GM19467 (cell line): ENCODE results near the gene CAPN13.

Source experiments
- ATAC-seq: cut with Tn5 transposase; IDR thresholded peaks from one replicate; pipeline ENCODE4 v1.9.1; 2021; ENCODE audit warnings: mild to moderate bottlenecking, moderate library complexity; ENCODE audit not compliant: unreplicated experiment

Gene CAPN13

DNA sequence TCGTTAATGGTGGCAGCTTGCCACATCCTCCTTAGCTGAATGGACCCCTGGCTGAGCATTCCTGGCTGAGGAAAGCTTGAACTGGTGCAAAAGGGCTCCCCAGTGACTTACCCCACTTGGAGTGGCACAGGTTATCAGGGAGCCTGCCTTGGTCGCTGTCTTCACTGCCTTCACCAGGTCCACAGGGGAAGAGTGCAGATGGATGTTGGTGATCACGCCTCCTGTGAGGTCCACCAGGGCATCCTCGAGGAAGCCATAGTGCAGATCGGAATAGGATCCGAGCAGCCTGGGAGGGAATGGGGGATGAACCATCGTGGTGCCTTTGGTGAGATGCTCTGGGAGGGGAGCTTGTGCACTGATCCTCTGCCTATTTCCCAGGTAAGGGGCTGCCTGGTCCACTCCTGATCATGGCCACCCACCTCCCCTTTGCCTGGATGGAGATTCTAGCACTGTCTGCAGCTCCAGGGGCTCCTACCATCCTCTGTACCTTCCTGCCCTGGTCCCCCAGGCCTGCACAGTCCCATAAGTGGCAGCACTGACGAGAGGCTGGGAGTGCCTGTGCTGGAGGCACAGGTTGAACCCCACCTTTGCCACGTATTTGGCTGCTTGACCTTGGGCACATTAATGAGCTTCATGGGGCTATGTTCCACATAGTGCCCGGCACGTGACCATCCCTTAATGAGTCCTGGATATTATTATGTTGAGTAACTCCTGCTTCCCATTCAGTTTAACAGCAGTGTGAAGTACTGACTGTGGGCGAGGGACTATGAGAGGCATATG, 43.0 kb downstream of the CAPN13 start:
- no peak for ATAC-seq

DNA sequence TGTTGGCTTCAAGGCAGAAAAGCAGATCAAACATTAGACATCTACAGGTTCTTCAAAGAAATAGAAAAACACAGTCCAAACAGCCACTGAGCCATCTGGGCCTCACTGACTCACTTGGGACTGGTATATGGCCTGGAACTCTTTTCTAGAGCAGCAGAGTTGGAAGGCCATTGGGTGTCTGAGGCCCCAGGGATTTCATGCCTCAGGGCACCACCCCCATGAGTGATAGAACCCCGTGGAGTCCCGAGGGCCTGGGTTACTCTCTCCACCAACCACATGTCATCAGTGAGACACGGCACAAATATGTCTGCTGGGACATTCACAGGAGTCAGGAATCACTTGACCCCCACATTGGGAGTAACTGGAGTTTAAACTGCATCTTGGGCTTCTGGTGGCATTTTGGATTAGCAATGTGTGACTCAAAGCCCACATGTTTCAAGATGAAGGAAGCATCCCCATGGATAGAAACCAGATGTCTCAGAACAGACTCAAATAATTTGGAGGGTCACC, 44.0 kb downstream of the CAPN13 start:
- no peak for ATAC-seq

- ATAC-seq, result no peak
Measured at GRCh38 chr2:30761226-30761625, 46.0 kb downstream of the CAPN13 start.

DNA sequence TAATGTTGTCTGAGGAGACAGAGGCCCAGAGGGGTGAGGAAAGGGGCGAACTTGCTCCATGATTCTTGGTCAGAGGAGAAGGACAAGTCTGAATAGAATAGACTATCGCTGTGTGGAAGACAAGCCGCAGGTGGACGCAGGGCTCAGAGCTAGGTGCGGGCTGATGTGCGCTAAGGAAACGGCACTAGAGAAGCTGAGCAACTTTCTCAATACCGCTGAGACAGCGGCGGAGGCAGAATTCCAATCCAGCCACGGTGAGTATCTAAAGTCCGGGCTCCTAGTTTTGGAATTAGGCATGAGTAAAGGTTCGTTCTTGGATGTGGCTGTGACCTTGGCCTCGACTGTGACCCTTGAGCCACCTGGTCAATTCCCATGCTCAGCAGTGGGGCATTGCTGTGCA, 47.8 kb downstream of the CAPN13 start:
- no peak for ATAC-seq

DNA sequence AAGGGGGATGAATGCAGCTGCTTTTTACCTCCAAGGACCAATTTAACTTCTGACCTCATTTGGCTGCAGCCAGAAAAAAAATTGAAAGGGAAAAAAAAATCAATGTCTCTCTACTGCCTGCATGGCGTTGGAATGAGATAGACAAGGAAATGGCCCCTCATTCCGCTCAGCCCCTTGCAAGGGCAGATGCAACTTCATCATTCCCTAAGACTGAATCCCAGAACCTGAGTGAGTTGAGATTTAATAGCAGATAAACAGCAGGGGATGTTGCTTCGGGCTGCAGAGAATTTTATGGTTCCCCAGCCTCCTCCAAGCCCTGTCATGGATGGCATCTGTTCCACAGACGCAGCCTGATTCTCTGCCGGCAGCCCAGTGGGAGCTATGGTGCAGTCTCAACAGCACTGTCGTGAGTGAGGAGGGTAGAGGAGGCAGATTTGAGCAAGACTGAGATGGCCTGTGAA, 49.0 kb downstream of the CAPN13 start:
- no peak for ATAC-seq

DNA sequence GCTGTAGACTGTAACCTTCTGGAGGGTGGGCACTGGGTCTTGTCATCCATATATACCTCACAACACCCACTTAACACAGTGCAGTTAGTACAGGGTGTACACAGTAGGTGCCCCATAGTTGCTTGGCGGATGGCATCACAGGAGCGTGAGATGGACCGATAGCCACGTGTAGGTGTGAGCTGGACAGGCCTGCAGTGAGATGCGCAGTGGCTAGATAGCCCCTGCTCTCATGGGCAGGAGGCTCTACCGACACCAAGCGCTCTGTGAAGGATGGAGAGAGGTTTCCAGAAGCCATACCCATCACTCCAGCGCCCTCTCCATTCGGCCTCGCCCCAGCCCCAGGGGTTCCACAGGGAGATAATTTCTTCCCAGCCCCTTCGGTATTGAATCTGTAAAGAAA, 49.5 kb downstream of the CAPN13 start:
- no peak for ATAC-seq

DNA sequence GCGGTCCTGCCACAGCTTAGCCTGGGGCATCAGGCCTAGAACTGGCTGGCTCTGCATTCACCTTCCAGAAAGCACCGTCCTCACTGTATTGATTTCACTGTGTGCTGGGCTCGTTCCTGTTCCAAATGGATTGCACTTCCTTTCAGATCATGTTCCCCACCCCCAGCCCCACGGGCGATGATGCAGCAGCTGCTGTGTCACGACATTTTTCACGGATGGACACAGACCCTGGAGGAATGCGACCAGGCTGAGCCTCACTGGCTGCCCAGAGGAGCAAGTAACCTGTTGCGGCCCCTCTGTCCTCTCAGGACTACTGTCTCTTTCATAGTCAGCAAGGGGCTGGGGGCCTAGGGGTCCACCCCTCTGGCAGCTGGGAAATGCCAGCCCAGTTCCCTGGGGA, 50.3 kb downstream of the CAPN13 start:
- no peak for ATAC-seq

DNA sequence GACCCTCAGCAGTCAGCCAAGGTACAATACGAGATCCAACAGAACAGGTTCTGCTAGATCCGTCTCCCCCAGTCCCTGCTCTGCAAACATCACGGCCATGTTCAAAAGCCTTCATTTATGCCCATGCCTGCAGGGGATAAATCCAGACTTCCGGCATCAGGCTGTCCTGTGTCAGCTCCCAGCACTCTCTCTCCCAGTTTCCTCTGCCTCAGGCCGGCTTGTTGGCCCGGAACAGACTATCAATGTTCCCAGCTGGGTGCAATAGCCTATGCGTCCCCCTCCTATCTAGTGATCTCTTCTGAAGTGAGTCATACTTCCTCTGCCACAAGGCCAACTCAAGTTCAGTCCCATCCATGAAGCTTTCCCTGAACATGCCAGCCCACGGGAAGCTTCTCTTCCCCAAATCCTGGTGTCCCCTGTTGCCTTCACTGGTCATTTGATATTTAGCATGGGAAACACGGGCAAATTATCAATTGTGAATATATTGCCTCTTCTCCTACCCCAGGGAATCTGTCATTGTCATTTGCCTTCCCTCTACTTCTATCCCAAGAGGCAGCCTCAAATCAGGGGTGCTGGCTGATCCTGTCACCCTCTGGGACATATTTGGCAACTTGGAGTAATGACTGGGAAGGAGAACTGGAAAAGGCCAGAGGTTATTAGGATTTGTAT, 51.1 kb downstream of the CAPN13 start:
- ATAC-seq, result no peak

DNA sequence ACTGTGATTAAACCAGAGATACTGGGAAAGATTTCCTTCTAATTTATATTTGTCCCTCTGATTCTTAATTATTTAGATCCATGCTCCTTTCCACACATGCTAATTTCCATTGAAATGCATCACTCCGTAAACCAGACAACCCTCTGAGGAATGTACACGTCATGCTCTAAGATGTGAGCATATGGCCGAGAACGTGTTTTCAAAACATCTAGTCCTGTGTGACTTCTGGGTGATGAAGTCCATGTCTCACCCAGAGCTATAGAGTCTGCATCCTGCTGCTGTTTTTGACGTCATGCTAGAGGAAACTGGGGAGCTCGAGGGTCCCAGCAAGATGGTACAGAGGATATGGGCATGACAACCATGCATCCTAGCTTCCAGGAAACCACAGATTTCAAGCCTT, 53.6 kb downstream of the CAPN13 start:
- no peak for ATAC-seq

DNA sequence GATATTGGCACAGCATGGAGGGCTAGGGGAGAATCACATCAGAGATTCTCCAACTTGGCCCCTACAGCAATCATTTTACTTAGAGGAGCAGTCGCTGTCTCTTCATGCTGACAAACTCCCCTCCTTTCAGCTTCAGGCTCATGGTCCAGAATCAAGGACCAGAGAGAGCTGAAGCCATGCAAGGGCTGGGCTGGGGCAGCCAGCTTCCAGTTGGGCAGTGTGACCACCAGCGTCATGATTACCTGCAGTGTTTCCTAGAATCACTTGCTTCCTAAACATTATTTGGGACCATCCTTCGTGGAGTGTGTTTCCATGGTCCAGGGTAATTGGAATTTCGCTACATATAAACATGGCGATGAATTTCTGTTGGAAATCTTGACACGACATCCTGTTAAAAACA, 54.4 kb downstream of the CAPN13 start:
- ATAC-seq, result no peak

DNA sequence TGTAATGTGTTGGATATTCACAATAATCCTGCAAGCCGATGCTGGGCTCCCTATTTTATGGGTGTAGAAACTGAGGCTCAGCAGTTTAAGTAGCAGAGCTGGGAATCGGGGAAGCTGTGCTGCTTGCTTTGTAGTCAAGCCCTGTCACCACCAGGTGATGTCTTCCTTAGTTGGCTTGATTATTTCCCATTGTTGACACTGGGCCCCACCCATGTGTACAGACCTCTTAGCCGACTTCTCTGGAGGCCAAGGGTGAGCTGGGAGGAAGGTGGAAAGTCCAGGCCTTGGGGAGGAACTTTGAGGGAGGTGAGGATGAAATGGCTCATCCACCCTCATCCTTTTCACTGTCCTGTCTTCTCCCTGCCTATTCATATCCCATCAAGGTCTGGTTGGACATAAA, 60.0 kb downstream of the CAPN13 start:
- no peak for ATAC-seq

DNA sequence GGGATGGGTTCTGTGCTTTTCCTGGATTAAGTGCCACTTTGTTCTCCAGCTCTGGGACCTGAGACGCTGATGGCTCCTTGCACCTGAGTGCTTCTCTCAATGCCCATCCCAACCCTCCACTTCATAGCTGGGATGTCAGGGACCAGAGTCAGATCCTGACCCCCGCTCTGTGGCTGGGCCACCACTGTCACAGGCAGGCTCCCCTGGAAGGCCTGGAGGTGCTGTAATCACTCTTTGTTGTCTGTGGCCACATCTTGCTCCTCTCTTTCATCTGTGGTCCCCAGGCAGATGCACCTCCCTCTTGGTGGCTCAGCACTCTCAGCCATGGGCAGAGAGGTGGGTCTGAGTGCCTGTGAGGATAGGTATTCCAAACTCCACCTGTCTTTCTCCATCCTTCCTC, 62.4 kb downstream of the CAPN13 start:
- ATAC-seq, result no peak

DNA sequence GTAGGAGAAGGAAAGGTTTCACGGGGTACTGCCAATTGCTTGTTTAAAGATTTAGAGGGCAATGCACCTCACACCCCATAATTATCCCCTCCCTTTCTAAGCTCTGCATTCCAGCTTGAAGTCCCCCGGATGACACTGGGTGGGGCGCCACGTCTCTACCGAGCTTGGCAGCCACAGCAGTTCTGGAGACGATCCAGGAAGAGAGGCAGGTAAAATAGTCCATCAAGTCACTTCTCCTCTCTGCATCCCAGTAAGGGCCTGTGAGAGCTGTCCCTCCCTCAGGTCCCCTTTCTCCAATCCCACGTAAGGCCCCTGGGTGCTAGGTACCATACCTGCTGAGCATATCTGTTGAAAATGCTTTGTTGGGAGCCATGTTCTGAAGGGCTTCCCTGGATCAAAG, 65.7 kb downstream of the CAPN13 start:
- no peak for ATAC-seq

DNA sequence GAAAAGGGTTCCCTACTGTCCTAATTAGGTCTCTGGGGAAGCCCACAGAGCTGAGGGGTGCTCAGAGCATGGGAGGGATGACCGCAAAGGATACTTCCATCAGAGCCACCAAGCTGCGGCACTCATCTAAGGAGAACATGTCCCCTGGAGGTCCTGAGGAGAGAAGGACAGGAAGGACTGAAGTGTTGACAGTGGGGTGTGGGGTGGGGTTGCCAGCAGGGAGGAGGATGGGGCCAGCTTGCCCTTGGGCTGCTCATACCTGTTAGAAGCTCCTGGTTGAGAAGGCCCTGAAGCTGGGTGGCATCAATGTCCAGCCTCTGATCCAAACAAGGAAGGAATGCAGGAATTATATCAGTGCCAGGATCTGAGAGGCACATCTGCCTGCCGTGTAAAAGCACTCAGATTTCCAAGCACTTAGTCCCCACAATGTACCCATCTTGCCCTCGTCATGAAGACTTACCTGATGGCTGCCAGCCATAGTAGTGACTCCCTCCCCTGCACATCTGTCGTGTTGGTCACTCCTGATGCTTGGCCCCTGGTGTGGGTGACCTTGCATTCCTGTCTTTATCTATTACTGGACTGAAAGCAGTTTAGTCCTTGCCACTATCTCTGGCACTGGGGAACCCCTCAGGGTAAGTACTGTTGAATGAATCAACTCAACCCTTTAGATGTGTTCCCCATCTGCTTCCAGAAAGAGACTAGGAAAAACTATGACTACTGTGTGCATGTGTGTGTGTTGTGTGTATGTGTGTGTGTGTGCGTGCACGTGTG, 68.9 kb downstream of the CAPN13 start:
- ATAC-seq, result no peak

- ATAC-seq, result no peak
Measured at GRCh38 chr2:30737326-30737610, 70.0 kb downstream of the CAPN13 start.

DNA sequence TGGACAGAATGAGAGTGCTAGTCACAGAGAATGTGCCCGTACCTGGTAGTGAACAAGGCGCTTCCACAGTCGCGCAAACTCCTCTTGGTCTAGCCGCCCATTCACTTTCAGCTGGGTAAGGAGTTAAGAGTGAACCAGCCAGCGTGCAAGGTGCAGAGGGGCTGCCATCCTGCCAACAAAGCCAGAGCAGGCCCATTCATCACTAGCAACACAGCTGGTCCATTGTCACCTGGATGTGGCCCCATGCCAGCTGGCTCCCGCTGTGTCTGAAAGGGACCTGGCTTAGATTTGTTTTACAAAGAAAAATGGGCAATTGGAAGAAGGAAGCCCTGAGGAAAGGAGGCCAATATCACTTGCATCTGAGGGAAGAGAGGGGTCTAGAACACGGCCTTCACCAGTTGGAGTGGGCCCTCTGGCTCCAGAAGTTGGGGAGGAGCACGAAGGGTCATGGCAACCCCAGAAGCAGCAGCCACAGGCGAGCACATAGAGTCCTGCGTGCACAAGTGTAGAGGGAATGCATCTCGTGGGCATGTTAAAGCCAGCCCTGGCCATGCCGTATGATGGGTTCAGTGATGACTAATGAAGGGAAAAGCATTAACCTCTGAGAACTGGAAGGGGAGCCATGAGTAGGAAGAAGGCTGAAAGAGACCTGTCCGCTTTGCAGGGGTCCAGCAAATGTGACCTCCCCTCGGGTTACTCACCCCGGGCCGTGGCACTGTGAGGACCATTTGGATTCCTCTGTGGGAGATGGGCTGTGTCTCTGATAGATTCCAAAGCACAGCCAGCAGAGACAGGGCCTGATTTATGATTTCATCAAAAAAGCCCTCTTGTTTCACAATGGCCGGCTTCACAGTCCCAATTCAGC, 70.6 kb downstream of the CAPN13 start:
- ATAC-seq, result no peak

DNA sequence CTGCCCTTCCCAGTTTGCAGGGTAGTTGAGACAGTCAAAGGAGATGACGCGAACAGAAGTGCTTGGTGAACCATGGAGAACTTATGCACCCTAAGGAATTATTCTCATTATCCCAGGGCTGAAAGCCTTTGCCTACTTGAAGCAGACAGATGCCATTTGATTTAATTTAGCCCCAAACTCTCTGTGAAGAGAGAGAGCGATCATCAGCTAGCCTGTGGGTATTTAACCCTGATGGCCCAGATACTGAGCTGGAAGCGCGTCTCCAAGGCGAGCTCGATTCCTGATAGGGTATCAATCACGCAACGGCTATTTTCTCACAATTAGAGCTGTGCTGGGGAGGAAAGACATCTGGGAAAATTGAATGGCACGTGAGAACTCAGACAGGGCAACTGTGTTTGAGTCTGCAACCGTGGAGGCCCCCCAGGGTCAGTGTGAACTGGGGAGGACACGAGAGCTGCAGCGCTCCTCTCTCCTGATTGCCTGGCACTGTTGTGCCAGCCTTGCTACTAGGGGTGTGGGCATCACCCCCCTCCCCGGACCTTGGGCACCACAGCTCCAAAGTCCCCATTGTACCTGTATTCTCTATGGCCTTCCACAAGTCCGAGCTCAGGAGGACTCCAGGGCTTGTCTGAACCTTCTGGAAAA, 73.2 kb downstream of the CAPN13 start:
- no peak for ATAC-seq

GRCh38 chr2:30732876-30733275, 74.4 kb downstream of the CAPN13 start:
- no peak for ATAC-seq

DNA sequence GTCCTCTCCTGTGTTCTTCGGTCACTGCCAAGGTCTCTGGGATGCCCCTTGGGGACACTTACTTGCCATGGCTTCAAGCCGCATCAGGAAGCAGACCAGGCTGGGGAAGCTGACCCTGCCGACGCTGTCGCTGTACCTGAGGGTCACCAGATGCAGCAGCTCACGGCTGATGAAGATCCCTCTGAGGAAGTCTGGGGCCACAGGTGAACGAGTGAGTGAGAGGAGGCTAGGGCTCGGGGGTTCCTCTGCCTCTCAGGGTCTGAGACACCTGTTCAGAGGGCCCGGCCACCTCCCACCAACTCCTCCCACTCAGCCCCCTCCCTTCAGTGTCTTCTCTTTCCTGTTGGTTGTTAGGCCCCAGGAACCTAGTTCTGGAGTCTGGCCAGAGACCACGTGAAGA, 74.9 kb downstream of the CAPN13 start:
- no peak for ATAC-seq

GRCh38 chr2:30731706-30732105, 75.5 kb downstream of the CAPN13 start:
- ATAC-seq, result no peak
